ENCODE results near the gene DUSP14. TPM values are rescaled to one million over a fixed set of nuclear protein-coding genes. Genes with fewer than 3 reads are reported as not detected.

Gene DUSP14, protein sequence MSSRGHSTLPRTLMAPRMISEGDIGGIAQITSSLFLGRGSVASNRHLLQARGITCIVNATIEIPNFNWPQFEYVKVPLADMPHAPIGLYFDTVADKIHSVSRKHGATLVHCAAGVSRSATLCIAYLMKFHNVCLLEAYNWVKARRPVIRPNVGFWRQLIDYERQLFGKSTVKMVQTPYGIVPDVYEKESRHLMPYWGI
- 20.7 and 22.1 TPM in 2 replicates for total RNA-seq (2021; fragmentation: NEBNext Ultra II Directional; extraction: Animal tissue kit (Norgen Biotek cat#: 25700))
- 35.2 and 37.9 TPM in 2 replicates for polyA plus RNA-seq (2011; rRNA removed)
- 36.4 TPM for polyA plus RNA-seq (2011; cell fraction: cytosol; rRNA removed)
- polyA plus RNA-seq (2011; cell fraction: nucleus; rRNA removed), result 28.1 TPM
- polyA plus RNA-seq (2012, experiment 1 of 2), result 20.7 to 25.5 TPM (median 22.4 TPM) in 4 replicates
- 30.6 TPM for polyA plus RNA-seq (2012, experiment 2 of 2)
- polyA plus RNA-seq (2013, experiment 1 of 2), result 17.9 TPM
- 17.6 TPM for polyA plus RNA-seq (2013, experiment 2 of 2)
- 33.6 and 34.0 TPM in 2 replicates for polyA minus RNA-seq (2011; rRNA and poly(A)+ RNA removed)
- 17.0 TPM for polyA minus RNA-seq (2011; cell fraction: cytosol; rRNA and poly(A)+ RNA removed)
- 9.7 TPM for polyA minus RNA-seq (2011; cell fraction: nucleus; rRNA and poly(A)+ RNA removed)
- long read RNA-seq, experiment 1, transcript DUSP14-206 (3 exons, 1,537 nt), result major isoform, 22 of 30 reads
- long read RNA-seq, experiment 1, partial matches to known transcripts, result 6 of 30 reads
- long read RNA-seq, experiment 1, other reads (novel, unspliced or antisense), result 0 of 30 reads
- long read RNA-seq, experiment 2, transcript DUSP14-206 (3 exons, 1,537 nt), result major isoform, 12 of 17 reads
- long read RNA-seq, experiment 2, partial matches to known transcripts, result 4 of 17 reads
- long read RNA-seq, experiment 2, other reads (novel, unspliced or antisense), result 0 of 17 reads

DNA sequence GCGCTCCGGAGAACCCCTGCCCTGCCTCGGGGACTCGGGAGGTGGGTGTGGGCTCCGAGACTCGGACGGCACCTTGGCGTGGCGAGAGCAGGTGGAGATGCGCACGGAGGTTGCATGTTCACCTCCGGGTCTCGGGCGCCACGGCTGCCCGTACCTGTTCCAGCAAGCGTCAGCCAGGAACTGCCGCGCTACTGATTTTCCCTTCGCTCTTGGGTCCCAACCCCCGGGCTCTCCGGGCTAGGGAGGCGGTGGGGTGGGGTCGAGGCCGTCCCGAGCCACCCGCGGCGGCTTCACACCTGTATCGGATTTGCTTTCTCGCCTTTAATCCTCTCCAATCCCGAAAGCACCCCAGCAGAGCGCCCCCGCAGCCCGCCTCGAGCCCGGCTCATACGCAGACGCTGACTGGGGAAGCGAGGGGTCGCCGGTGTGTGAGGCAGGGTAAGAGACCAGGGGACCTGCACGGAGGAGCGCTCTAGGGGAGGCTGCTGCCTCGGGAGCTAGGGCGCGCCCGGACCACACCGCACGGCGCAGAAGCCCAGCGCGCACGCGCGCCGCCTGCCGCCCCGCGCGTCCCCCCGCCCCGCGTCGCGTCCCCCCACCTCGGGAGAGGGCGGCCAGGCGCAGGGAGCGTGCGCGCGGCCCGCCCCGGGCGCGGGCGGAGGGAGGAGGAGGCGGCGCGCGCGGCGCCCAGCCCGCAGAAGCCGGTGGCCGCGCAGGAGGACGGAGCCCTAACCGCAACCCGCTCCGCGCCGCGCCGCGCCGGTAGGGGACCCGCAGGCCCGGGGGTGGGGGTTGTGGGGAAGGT lies at the start of gene DUSP14:
TSS of gene DUSP14 (plus strand) at position 695 of the 805 bp plus-strand sequence. CDS start 22,382 bp downstream, outside the sequence.
- POLR2A ChIA-PET (ENCODE audit: partially characterized antibody), result interaction anchor here (0.6 to 2.1 kb wide), 8 partner anchors 8 to 120 kb away, joined by 3 to 8 read pairs (median 4); partner anchors contain the start of gene SYNRG
- H3K79me2 ChIP-seq (ENCODE audit: control insufficient read depth in 1 of 2, insufficient read depth in 2 of 2, low read length in 2 of 2), result peaks cover 0 to 34% of the 10 kb centered on the region in 2 experiments; a peak in 2 of 4 replicates
- H3K23me2 ChIP-seq (ENCODE audit: low read depth, low read length), result peaks cover 11% of the 10 kb centered on the region
- peaks cover 0 to 3% (median 0%) of the 10 kb centered on the region in 4 experiments; a peak in 4 of 7 replicates for H3K27me3 ChIP-seq (replicated peaks in 1 of 4; ENCODE audit: control insufficient read depth in 3 of 4, extremely low read depth in 1 of 4, insufficient read depth in 3 of 4, low read length in 3 of 4)
- H2AFZ ChIP-seq (ENCODE audit: low read length), result peak within 1 kb of the TSS; percentile 59
- peak within 1 kb of the TSS; percentile 63 to 81 (median 72) for H3K4me3 ChIP-seq (ENCODE audit: extremely low read depth in 1 of 4, insufficient read depth in 2 of 4, low read depth in 3 of 4, low read length in 4 of 4)
- H2AK5ac ChIP-seq (ENCODE audit: low read depth, low read length), result no peak within 1 kb of the TSS
- H3K23ac ChIP-seq (ENCODE audit: insufficient read length), result no peak within 1 kb of the TSS
- H2BK5ac ChIP-seq (ENCODE audit: low read depth, low read length), result peak within 1 kb of the TSS; percentile 71; the same call in 1 of the 2 replicates
- no peak for FAIRE-seq
- peak within 1 kb of the TSS; percentile 38 to 85 (median 50); a peak in 6 of 7 replicates for H3K9ac ChIP-seq (replicated peaks in 1 of 4; ENCODE audit: extremely low read depth in 1 of 4, low read depth in 3 of 4, low read length in 3 of 4)
- H3K4ac ChIP-seq (replicated peaks; ENCODE audit: insufficient read length, low read depth, low read length), result peak within 1 kb of the TSS; percentile 59
- peak within 1 kb of the TSS; percentile 91 for H3K18ac ChIP-seq (ENCODE audit: extremely low read depth, low read length)
- no peaks in the 10 kb centered on the region for H3K36me3 ChIP-seq (ENCODE audit: control insufficient read depth in 2 of 4, insufficient read depth in 4 of 4, low read length in 3 of 4)
- H3K27ac ChIP-seq (ENCODE audit: low read depth, low read length), result no peak within 1 kb of the TSS; the same call in 1 of the 2 replicates
- peaks cover 0 to 2% of the 10 kb centered on the region in 2 experiments for H4K20me1 ChIP-seq (replicated peaks in 1 of 2; ENCODE audit: control insufficient read depth in 1 of 2, insufficient read depth in 2 of 2, low read length in 2 of 2)
- H2BK15ac ChIP-seq (ENCODE audit: low read length), result peak within 1 kb of the TSS; percentile 97; the same call in 1 of the 2 replicates
- H3K79me1 ChIP-seq (ENCODE audit: low read depth, low read length), result peaks cover 2% of the 10 kb centered on the region; the same call in 1 of the 2 replicates
- H3K14ac ChIP-seq (ENCODE audit: insufficient read length), result no peak within 1 kb of the TSS
- DNase-seq (ENCODE audit: low read depth in 1 of 2, low spot score in 2 of 2), result peak in 1 of 2 experiments; percentile 84
- peak within 1 kb of the TSS; percentile 91 to 98 for H3K4me2 ChIP-seq (ENCODE audit: insufficient read depth in 1 of 2, low read depth in 2 of 2, low read length in 2 of 2)
- H4K8ac ChIP-seq (ENCODE audit: extremely low read depth, insufficient read depth, low read length), result peak within 1 kb of the TSS; percentile 96
- CTCF ChIA-PET (ENCODE audit: partially characterized antibody), result no interaction called here
- peak within 1 kb of the TSS; percentile 59 for H4K5ac ChIP-seq (ENCODE audit: insufficient read length, low read depth, low read length)
- H3K4me1 ChIP-seq (replicated peaks in 1 of 4; ENCODE audit: control insufficient read depth in 3 of 4, insufficient read depth in 4 of 4, low read length in 3 of 4), result peaks cover 9 to 17% (median 10%) of the 10 kb centered on the region in 4 experiments
- no peaks in the 10 kb centered on the region for H3K9me3 ChIP-seq (ENCODE audit: insufficient read depth in 2 of 2, low read depth in 1 of 2, low read length in 1 of 2)
- H4K91ac ChIP-seq (replicated peaks; ENCODE audit: insufficient read length, low read length), result peak within 1 kb of the TSS; percentile 71
- peak within 1 kb of the TSS; percentile 38 for H2BK120ac ChIP-seq (replicated peaks; ENCODE audit: low read depth, low read length)
- H2BK12ac ChIP-seq (ENCODE audit: low read depth, low read length), result peak within 1 kb of the TSS; percentile 94
- H3K56ac ChIP-seq (replicated peaks; ENCODE audit: insufficient read length, low read depth, low read length), result peak within 1 kb of the TSS; percentile 59
- 2% methylated on average over 48 of the region's 100 CpGs; no CpG with 5 or more reads in 1 of the 2 experiments for WGBS, 2 experiments (ENCODE audit: extremely low coverage in 1 of 2, insufficient coverage in 1 of 2, insufficient read length in 1 of 2, insufficient replicate concordance in 2 of 2, low coverage in 1 of 2, low lambda C conversion rate in 2 of 2, missing lambda C conversion rate in 1 of 2)
- peak within 1 kb of the TSS; percentile 88 for H2BK20ac ChIP-seq (ENCODE audit: low read length)
- TF ChIP-seq ASH2L (IDR thresholded peaks at IDR 0.05; ENCODE audit: low read length) (peak; percentile 56), PHF8 (conservative IDR thresholded peaks at IDR 0.05; ENCODE audit: low read depth, low read length) (peak; percentile 15; the same call in 1 of the 2 replicates), MAX (IDR thresholded peaks at IDR 0.05) (peak; percentile 55; the same call in 1 of the 2 replicates), YY1 (IDR thresholded peaks at IDR 0.05; ENCODE audit: low read depth, low read length) (no peak), NRF1 (IDR thresholded peaks at IDR 0.05; ENCODE audit: low read depth, low read length) (0 out of 2 replicates have a peak, but pooled peaks have one; percentile 35), CBX8 (IDR thresholded peaks at IDR 0.05; ENCODE audit: borderline replicate concordance, low read depth, low read length) (no peak), JUND (IDR thresholded peaks at IDR 0.05; ENCODE audit: low read length) (no peak)
